ENCODE measurements around the gene ATG5. TPM values are rescaled to one million over a fixed set of nuclear protein-coding genes. Genes with fewer than 3 reads are reported as not detected.
"Not testable (repeated sequence)": the region's sequence is repeated elsewhere in the genome, so short reads cannot be mapped to it uniquely, and the experiment has no call there.

Gene ATG5
- total RNA-seq, 4 donors from 2014 or later = 25.3 to 47.8 (median 35.2) TPM

DNA sequence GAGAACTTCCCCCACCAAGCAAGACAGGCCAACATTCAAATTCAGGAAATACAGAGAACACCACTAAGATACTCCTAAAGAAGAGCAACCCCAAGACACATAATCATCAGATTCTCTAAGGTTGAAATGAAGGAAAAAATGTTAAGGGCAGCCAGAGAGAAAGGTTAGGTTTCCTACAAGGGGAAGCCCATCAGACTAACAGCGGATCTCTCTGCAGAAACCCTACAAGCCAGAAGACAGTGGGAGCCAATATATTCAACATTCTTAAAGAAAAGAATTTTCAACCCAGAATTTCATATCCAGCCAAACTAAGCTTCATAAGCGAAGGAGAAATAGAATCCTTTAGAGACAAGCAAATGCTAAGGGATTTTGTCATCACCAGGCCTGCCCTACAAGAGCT is 61.1 kb downstream of the ATG5 start:
- peaks cover 0 to 17% (median 4%) of the 10 kb centered on the region in 4 donors for H3K9me3 ChIP-seq
- H3K27me3 ChIP-seq; H3K4me3 ChIP-seq; DNase-seq (ENCODE audit: extremely low spot score); intact Hi-C loops (cut with DNase I); H3K27ac ChIP-seq (replicated peaks in 1 of 4): not testable (repeated sequence)
- WGBS = 97% methylated on average over 2 of the region's 2 CpGs
- H3K4me1 ChIP-seq = peaks cover 0 to 23% (median 16%) of the 10 kb centered on the region in 4 donors
- H3K36me3 ChIP-seq = peaks cover 0 to 11% (median 8%) of the 10 kb centered on the region in 4 donors

DNA sequence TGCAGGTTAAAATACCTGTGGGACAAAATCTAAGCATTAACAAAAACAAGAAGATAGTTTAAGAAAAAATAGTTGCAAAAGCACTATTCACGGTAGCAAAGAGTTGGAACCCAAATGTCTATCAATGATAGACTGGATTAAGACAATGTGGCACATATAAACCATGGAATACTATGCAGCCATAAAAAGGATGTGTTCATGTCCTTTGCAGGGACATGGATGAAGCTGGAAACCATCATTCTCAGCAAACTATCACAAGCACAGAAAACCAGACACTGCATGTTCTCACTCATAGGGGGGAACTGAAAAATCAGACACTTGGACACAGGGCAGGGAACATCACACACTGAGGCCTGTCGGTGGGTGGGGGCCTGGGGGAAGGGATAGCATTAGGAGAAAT is 65.8 kb downstream of the ATG5 start:
- H3K27me3 ChIP-seq; intact Hi-C loops (cut with DNase I); DNase-seq (ENCODE audit: extremely low spot score); H3K9me3 ChIP-seq; H3K4me3 ChIP-seq; H3K27ac ChIP-seq (replicated peaks in 1 of 4): not testable (repeated sequence)
- Histone ChIP-seq H3K4me1 (peaks cover 0 to 25% (median 21%) of the 10 kb centered on the region in 4 donors), H3K36me3 (peaks cover 0 to 11% (median 8%) of the 10 kb centered on the region in 4 donors)
- WGBS = 100% methylated on average over 2 of the region's 2 CpGs

DNA sequence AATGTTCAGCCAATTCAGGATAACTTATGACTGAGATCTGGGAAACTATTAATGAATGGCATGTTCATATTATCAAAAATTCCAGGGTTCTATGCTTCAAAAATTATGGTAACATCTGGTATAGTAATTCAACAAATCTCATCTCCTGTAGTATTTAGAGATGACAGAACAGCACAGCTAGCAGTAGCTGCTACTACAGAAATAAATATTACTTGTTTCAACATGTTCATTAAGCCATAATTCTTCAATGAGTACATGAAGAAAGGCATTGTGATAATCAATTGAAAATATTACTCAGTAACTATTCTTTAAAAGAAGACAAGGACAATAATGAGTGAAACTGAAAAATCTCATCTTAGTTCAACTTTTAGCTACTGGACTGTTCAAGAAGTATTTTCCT is 66.8 kb downstream of the ATG5 start:
- Histone ChIP-seq H3K4me3 (no peak overlapping the region), H3K27ac (replicated peaks in 1 of 4) (no peak overlapping the region), H3K27me3 (no peaks in the 10 kb centered on the region), H3K36me3 (peaks cover 0 to 11% (median 8%) of the 10 kb centered on the region in 4 donors), H3K9me3 (no peaks in the 10 kb centered on the region), H3K4me1 (peaks cover 0 to 28% (median 23%) of the 10 kb centered on the region in 4 donors)
- TF ChIP-seq POLR2AphosphoS5 (IDR thresholded peaks at IDR 0.05) (no peak), EP300 (IDR thresholded peaks at IDR 0.05) (no peak), POLR2A (IDR thresholded peaks at IDR 0.05; ENCODE audit: low read depth) (no peak)
- TF ChIP-seq, protein P1, sequence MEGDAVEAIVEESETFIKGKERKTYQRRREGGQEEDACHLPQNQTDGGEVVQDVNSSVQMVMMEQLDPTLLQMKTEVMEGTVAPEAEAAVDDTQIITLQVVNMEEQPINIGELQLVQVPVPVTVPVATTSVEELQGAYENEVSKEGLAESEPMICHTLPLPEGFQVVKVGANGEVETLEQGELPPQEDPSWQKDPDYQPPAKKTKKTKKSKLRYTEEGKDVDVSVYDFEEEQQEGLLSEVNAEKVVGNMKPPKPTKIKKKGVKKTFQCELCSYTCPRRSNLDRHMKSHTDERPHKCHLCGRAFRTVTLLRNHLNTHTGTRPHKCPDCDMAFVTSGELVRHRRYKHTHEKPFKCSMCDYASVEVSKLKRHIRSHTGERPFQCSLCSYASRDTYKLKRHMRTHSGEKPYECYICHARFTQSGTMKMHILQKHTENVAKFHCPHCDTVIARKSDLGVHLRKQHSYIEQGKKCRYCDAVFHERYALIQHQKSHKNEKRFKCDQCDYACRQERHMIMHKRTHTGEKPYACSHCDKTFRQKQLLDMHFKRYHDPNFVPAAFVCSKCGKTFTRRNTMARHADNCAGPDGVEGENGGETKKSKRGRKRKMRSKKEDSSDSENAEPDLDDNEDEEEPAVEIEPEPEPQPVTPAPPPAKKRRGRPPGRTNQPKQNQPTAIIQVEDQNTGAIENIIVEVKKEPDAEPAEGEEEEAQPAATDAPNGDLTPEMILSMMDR (IDR thresholded peaks at IDR 0.05) = no peak
- intact Hi-C loops (cut with DNase I) = no loop called here
- no peak for DNase-seq (ENCODE audit: extremely low spot score)

DNA sequence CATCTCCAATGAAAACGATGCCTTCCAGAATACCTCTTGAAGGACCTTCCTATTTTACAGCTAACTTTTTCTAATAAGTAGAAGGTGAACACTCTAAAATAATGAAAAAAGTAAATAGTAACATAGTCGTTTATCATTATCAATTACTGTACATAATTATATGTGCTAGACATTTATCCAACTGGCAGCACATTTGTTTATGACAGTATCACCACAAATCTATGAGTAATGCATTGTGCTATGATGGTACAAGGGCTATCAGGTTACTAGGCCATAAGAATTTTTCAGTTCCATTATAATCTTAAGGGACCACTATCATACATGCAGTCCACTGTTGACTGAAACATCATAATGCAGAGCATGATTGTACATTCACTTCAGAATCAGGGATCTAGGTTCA is 68.4 kb downstream of the ATG5 start:
- Histone ChIP-seq H3K36me3 (no peaks in the 10 kb centered on the region), H3K4me1 (peaks cover 0 to 39% (median 29%) of the 10 kb centered on the region in 4 donors), H3K27ac (replicated peaks in 1 of 4) (no peak overlapping the region), H3K27me3 (no peaks in the 10 kb centered on the region), H3K4me3 (no peak overlapping the region), H3K9me3 (no peaks in the 10 kb centered on the region)
- TF ChIP-seq POLR2A (IDR thresholded peaks at IDR 0.05; ENCODE audit: low read depth) (no peak), EP300 (IDR thresholded peaks at IDR 0.05) (no peak), POLR2AphosphoS5 (IDR thresholded peaks at IDR 0.05) (no peak)
- TF ChIP-seq, protein P1 (IDR thresholded peaks at IDR 0.05) = no peak
- DNase-seq (ENCODE audit: extremely low spot score) = no peak
- WGBS = 86% methylated on average over 2 of the region's 2 CpGs
- intact Hi-C loops (cut with DNase I) = no loop called here

DNA sequence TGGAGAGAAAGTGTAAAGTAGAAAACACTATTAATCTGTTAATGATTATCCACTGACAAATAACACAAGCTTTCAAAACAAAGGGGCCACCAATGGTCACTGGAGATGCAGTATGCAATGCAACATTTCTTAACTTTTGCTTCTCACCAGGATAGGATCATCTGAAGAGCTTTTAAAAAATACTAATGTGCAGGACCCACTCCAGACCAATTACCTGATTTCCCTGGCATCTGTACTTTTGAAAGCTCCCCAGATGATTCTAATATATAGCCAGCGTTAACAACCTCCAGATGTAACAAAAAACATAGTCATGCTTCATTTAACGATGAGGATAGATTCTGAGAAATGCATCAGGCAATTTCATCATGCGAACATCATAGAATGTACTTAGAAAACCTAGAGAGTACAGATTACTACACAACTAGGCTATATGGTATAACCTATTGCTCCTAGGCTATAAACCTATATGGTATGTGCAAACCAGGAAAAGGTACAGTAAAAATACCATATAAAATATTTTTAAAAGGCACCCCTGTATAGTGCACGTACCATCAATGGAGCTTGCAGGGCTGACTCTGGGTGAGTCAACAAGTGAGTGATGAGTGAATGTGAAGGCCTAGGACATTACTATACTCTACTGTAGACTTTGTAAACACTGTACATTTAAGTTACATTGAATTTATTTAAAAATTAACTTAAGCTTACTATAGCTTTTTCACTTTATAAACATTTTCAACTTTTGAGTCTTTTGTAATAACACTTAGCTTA is 69.2 kb downstream of the ATG5 start:
- WGBS = 93% methylated on average over 4 of the region's 4 CpGs
- H3K4me1 ChIP-seq = peaks cover 0 to 38% (median 26%) of the 10 kb centered on the region in 4 donors
- H3K36me3 ChIP-seq = no peaks in the 10 kb centered on the region
- no peak overlapping the region for H3K27ac ChIP-seq (replicated peaks in 1 of 4)
- no peaks in the 10 kb centered on the region for H3K9me3 ChIP-seq
- intact Hi-C loops (cut with DNase I) = no loop called here
- no peaks in the 10 kb centered on the region for H3K27me3 ChIP-seq
- TF ChIP-seq POLR2A (IDR thresholded peaks at IDR 0.05; ENCODE audit: low read depth) (no peak), POLR2AphosphoS5 (IDR thresholded peaks at IDR 0.05) (no peak), EP300 (IDR thresholded peaks at IDR 0.05) (no peak)
- TF ChIP-seq, protein P1 (IDR thresholded peaks at IDR 0.05) = no peak
- no peak for DNase-seq (ENCODE audit: extremely low spot score)
- H3K4me3 ChIP-seq = no peak overlapping the region

DNA sequence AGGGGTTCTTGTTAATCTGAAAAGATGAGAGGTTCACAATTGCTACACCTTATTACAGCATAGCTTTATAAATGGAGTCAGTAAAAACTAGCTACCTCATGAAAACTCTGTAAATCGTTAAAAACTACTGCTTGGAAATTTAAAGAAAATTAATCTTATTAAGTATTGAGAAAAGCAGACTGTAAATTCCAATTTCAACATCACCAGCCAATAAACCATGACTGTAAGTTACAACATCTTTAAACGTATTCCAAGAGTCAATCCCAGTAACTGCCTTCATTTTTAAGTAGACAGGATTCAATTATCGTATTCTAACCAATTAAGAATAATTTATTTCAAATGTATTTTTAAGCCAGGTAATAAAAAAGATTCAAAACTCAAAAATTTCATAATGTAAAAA is 70.3 kb downstream of the ATG5 start:
- H3K4me1 ChIP-seq = peaks cover 0 to 28% (median 19%) of the 10 kb centered on the region in 4 donors
- intact Hi-C loops (cut with DNase I) = no loop called here
- no peaks in the 10 kb centered on the region for H3K36me3 ChIP-seq
- no peak for TF ChIP-seq EP300 (IDR thresholded peaks at IDR 0.05)
- TF ChIP-seq, protein P1 (IDR thresholded peaks at IDR 0.05) = no peak
- no peak for TF ChIP-seq POLR2AphosphoS5 (IDR thresholded peaks at IDR 0.05)
- TF ChIP-seq POLR2A (IDR thresholded peaks at IDR 0.05; ENCODE audit: low read depth) = no peak
- no peak overlapping the region for H3K4me3 ChIP-seq
- 98% methylated on average over 3 of the region's 3 CpGs for WGBS
- DNase-seq (ENCODE audit: extremely low spot score) = no peak
- no peaks in the 10 kb centered on the region for H3K27me3 ChIP-seq
- no peaks in the 10 kb centered on the region for H3K9me3 ChIP-seq
- no peak overlapping the region for H3K27ac ChIP-seq (replicated peaks in 1 of 4)
